Mucosa of rectum (tissue), 2 donors: ENCODE measurements around the gene PEA15.

Experiments
- H3K27ac ChIP-seq, 2 donors: one replicate each; pipeline ENCODE4 v1.7.0; 2013; ENCODE audit warnings: inconsistent platforms in 2 of 2, low read depth in 2 of 2, low read length in 2 of 2
- H3K27me3 ChIP-seq, 2 donors: one replicate each; pipeline ENCODE4 v1.7.0; 2013; ENCODE audit warnings: low read length in 2 of 2; ENCODE audit not compliant: control insufficient read depth in 2 of 2, insufficient read depth in 2 of 2
- H3K36me3 ChIP-seq, 2 donors: one replicate each; pipeline ENCODE4 v1.7.0; 2013; ENCODE audit warnings: low read length in 2 of 2; ENCODE audit not compliant: control insufficient read depth in 2 of 2, insufficient read depth in 2 of 2
- H3K4me1 ChIP-seq, 2 donors: one replicate each; pipeline ENCODE4 v1.7.0; 2013; ENCODE audit warnings: low read length in 2 of 2, mild to moderate bottlenecking in 1 of 2; ENCODE audit not compliant: control insufficient read depth in 2 of 2, insufficient read depth in 2 of 2
- H3K4me3 ChIP-seq, 2 donors: one replicate each; pipeline ENCODE4 v1.7.0; 2013; ENCODE audit warnings: low read length in 2 of 2
- H3K9ac ChIP-seq, 2 donors: one replicate each; pipeline ENCODE4 v1.7.0; 2013; ENCODE audit warnings: low read length in 2 of 2, low read depth in 1 of 2, mild to moderate bottlenecking in 1 of 2
- H3K9me3 ChIP-seq, 2 donors: one replicate each; pipeline ENCODE4 v1.7.0; 2013; ENCODE audit warnings: low read length in 2 of 2; ENCODE audit not compliant: control insufficient read depth in 2 of 2
- donor health status: healthy.
- donor health status: Normal muscosa, but diverticular disease.

PEA15 gene

GRCh38 chr1:160207771-160208556, 2.8 kb downstream of the PEA15 start:
- Histone ChIP-seq H3K4me1 (peaks cover 15 to 19% of the 10 kb centered on the region in 2 donors), H3K27me3 (no peaks in the 10 kb centered on the region), H3K9me3 (no peaks in the 10 kb centered on the region), H3K9ac (no peak overlapping the region), H3K36me3 (peaks cover 17 to 25% of the 10 kb centered on the region in 2 donors), H3K4me3 (no peak overlapping the region), H3K27ac (no peak overlapping the region)

- H3K36me3 ChIP-seq: peaks cover 22 to 30% of the 10 kb centered on the region in 2 donors
- H3K4me1 ChIP-seq: peaks cover 15 to 19% of the 10 kb centered on the region in 2 donors
- no peak overlapping the region for H3K4me3 ChIP-seq
- no peak overlapping the region for H3K9ac ChIP-seq
- H3K9me3 ChIP-seq: no peaks in the 10 kb centered on the region
- H3K27ac ChIP-seq: no peak overlapping the region
- H3K27me3 ChIP-seq: no peaks in the 10 kb centered on the region
Observed at GRCh38 chr1:160208557-160209320, 3.6 kb downstream of the PEA15 start.

GRCh38 chr1:160209321-160210046, 4.3 kb downstream of the PEA15 start:
- H3K4me1 ChIP-seq: peaks cover 14 to 25% of the 10 kb centered on the region in 2 donors
- H3K36me3 ChIP-seq: peaks cover 29 to 36% of the 10 kb centered on the region in 2 donors
- no peak overlapping the region for H3K9ac ChIP-seq
- H3K4me3 ChIP-seq: no peak overlapping the region
- no peaks in the 10 kb centered on the region for H3K9me3 ChIP-seq
- H3K27me3 ChIP-seq: no peaks in the 10 kb centered on the region
- H3K27ac ChIP-seq: no peak overlapping the region

GRCh38 chr1:160210561-160210960, 5.4 kb downstream of the PEA15 start:
- H3K27ac ChIP-seq: no peak overlapping the region
- no peaks in the 10 kb centered on the region for H3K27me3 ChIP-seq
- peaks cover 14 to 27% of the 10 kb centered on the region in 2 donors for H3K4me1 ChIP-seq
- H3K4me3 ChIP-seq: no peak overlapping the region
- H3K36me3 ChIP-seq: peaks cover 37 to 42% of the 10 kb centered on the region in 2 donors
- no peaks in the 10 kb centered on the region for H3K9me3 ChIP-seq
- H3K9ac ChIP-seq: no peak overlapping the region

GRCh38 chr1:160211046-160211790, 6.0 kb downstream of the PEA15 start:
- H3K27ac ChIP-seq: no peak overlapping the region
- H3K27me3 ChIP-seq: no peaks in the 10 kb centered on the region
- H3K4me3 ChIP-seq: no peak overlapping the region
- no peak overlapping the region for H3K9ac ChIP-seq
- peaks cover 43 to 48% of the 10 kb centered on the region in 2 donors for H3K36me3 ChIP-seq
- H3K4me1 ChIP-seq: peaks cover 9 to 22% of the 10 kb centered on the region in 2 donors
- H3K9me3 ChIP-seq: no peaks in the 10 kb centered on the region

GRCh38 chr1:160214481-160215140, 9.4 kb downstream of the PEA15 start:
- no peak overlapping the region for H3K9ac ChIP-seq
- H3K4me3 ChIP-seq: no peak overlapping the region
- H3K27me3 ChIP-seq: no peaks in the 10 kb centered on the region
- H3K27ac ChIP-seq: no peak overlapping the region
- H3K9me3 ChIP-seq: no peaks in the 10 kb centered on the region
- H3K36me3 ChIP-seq: peaks cover 66 to 67% of the 10 kb centered on the region in 2 donors
- H3K4me1 ChIP-seq: peaks cover 21 to 26% of the 10 kb centered on the region in 2 donors

GRCh38 chr1:160216301-160216700, 11.1 kb downstream of the PEA15 start:
- peaks cover 21 to 26% of the 10 kb centered on the region in 2 donors for H3K4me1 ChIP-seq
- peaks cover 74 to 79% of the 10 kb centered on the region in 2 donors for H3K36me3 ChIP-seq
- H3K27ac ChIP-seq: no peak overlapping the region
- no peaks in the 10 kb centered on the region for H3K9me3 ChIP-seq
- no peak overlapping the region for H3K4me3 ChIP-seq
- no peaks in the 10 kb centered on the region for H3K27me3 ChIP-seq
- H3K9ac ChIP-seq: no peak overlapping the region

- peak overlapping the region; percentile 39 to 59 for H3K27ac ChIP-seq
- peak overlapping the region in 1 of 2 donors; percentile 14 for H3K4me3 ChIP-seq
- no peaks in the 10 kb centered on the region for H3K27me3 ChIP-seq
- no peaks in the 10 kb centered on the region for H3K9me3 ChIP-seq
- H3K9ac ChIP-seq: peak overlapping the region in 1 of 2 donors; percentile 9
- H3K36me3 ChIP-seq: peaks cover 76 to 78% of the 10 kb centered on the region in 2 donors
- H3K4me1 ChIP-seq: peaks cover 21 to 26% of the 10 kb centered on the region in 2 donors
Observed at GRCh38 chr1:160217481-160218051, 12.4 kb downstream of the PEA15 start.
